BJ (cell line): ENCODE data around the gene BOLA3. TPM values are rescaled to one million over a fixed set of nuclear protein-coding genes. Genes with fewer than 3 reads are reported as not detected.

Experiments used
- CTCF ChIA-PET: fragments of 350-600 bp; formaldehyde crosslinking; extraction: SDS; loops from one replicate; lab custom pipeline; 2021; ENCODE audit warnings: antibody characterized with exemption, inconsistent platforms; lab: Yijun Ruan, JAX
- POLR2A ChIA-PET: fragments of 300-600 bp; sonication (Branson Sonifier 250); formaldehyde crosslinking; extraction: SDS; loops from one replicate; lab custom pipeline; 2021; ENCODE audit warnings: antibody characterized with exemption; lab: Charles Lee
- DNase-seq: peaks from one replicate; pipeline ENCODE4 v3.0.0-alpha.2; 2011; ENCODE audit warnings: low read depth
- H3K27me3 ChIP-seq: 2 replicates; pipeline ENCODE4 v1.6.0; 2011; ENCODE audit warnings: low read length; ENCODE audit not compliant: control insufficient read depth, insufficient read depth
- H3K36me3 ChIP-seq: 2 replicates; pipeline ENCODE4 v1.5.1; 2011; ENCODE audit warnings: low read length; ENCODE audit not compliant: control insufficient read depth, insufficient read depth
- H3K4me3 ChIP-seq: 2 replicates; pipeline ENCODE4 v1.5.1; 2011; ENCODE audit warnings: low read depth, mild to moderate bottlenecking, control low read depth, low read length
- CTCF ChIP-seq: IDR thresholded peaks from 2 replicates; pipeline ENCODE4 v1.5.1; 2011; ENCODE audit warnings: low read depth, mild to moderate bottlenecking, control low read depth, inconsistent platforms, low read length, moderate library complexity; ENCODE audit not compliant: insufficient read depth
- polyA plus RNA-seq: library from polyadenylated mRNA; depleted of rRNA; stranded (reverse); fragments of >200 nt; gene quantifications from 2 replicates; pipeline ENCODE4 v1.2.3, GENCODE V29; 2011

BOLA3 gene
- polyA plus RNA-seq, 1 experiment, result 11.4 TPM

GRCh38 chr2:74105413-74105812, 42.3 kb downstream of the BOLA3 start:
- Histone ChIP-seq H3K4me3 (no peak overlapping the region), H3K27me3 (no peaks in the 10 kb centered on the region), H3K36me3 (peaks cover 12% of the 10 kb centered on the region)
- TF ChIP-seq CTCF, result no peak
- CTCF ChIA-PET, result interaction anchor here (0.6 to 2.3 kb wide), 4 partner anchors 10 to 282 kb away, joined by 3 to 11 read pairs (median 4); no protein-coding TSS in a partner anchor
- DNase-seq, result no peak
- POLR2A ChIA-PET, result no interaction called here

GRCh38 chr2:74104839-74105238, 42.9 kb downstream of the BOLA3 start:
- DNase-seq, result no peak
- POLR2A ChIA-PET, result no interaction called here
- H3K4me3 ChIP-seq, result no peak overlapping the region
- TF ChIP-seq CTCF, result peak; percentile 24; the same call in 1 of the 2 replicates
- peaks cover 17% of the 10 kb centered on the region for H3K36me3 ChIP-seq
- CTCF ChIA-PET, result interaction anchor here (0.6 to 2.3 kb wide), 5 partner anchors 10 to 416 kb away, joined by 3 to 11 read pairs (median 4); no protein-coding TSS in a partner anchor
- no peaks in the 10 kb centered on the region for H3K27me3 ChIP-seq

- ChIA-PET POLR2A (no interaction called here), CTCF (interaction anchor here (1.0 to 2.3 kb wide), 4 partner anchors 11 to 280 kb away, joined by 3 to 11 read pairs (median 4); no protein-coding TSS in a partner anchor)
- H3K27me3 ChIP-seq, result no peaks in the 10 kb centered on the region
- H3K36me3 ChIP-seq, result peaks cover 25% of the 10 kb centered on the region
- TF ChIP-seq CTCF, result no peak
- no peak for DNase-seq
- H3K4me3 ChIP-seq, result no peak overlapping the region
Measured at GRCh38 chr2:74103763-74104162, 43.9 kb downstream of the BOLA3 start.

- TF ChIP-seq CTCF, result no peak
- ChIA-PET POLR2A (no interaction called here), CTCF (interaction anchor here (1.0 to 1.3 kb wide), 2 partner anchors 12 to 278 kb away, joined by 3 to 6 read pairs; no protein-coding TSS in a partner anchor)
- Histone ChIP-seq H3K4me3 (no peak overlapping the region), H3K27me3 (no peaks in the 10 kb centered on the region), H3K36me3 (peaks cover 25% of the 10 kb centered on the region)
- DNase-seq, result no peak
Measured at GRCh38 chr2:74102516-74102915, 45.2 kb downstream of the BOLA3 start.

- TF ChIP-seq CTCF, result no peak
- POLR2A ChIA-PET, result no interaction called here
- Histone ChIP-seq H3K36me3 (peaks cover 25% of the 10 kb centered on the region), H3K27me3 (no peaks in the 10 kb centered on the region), H3K4me3 (no peak overlapping the region)
- CTCF ChIA-PET, result interaction anchor here (1.2 kb wide), 1 partner anchor 278 kb away, joined by 5 read pairs; no protein-coding TSS in a partner anchor
- no peak for DNase-seq
Measured at GRCh38 chr2:74101574-74102300, 46.0 kb downstream of the BOLA3 start.
